Suppressor macrophage treated with lipopolysaccharide for 1 hour (primary cell): ENCODE results near the gene VWC2.

Experiments used
- DNase-seq, 3 donors: peaks; one replicate each; pipeline ENCODE4 v3.0.0-alpha.2; 2020 to 2022

VWC2 gene

GRCh38 chr7:49852619-49853462 lies 79.4 kb downstream of the VWC2 start:
- peak; percentile 28 to 50 (median 41) for DNase-seq

- no peak for DNase-seq
Measured at GRCh38 chr7:49855281-49855980, 82.0 kb downstream of the VWC2 start.

GRCh38 chr7:49860293-49860692 lies 86.9 kb downstream of the VWC2 start:
- DNase-seq = no peak

- no peak for DNase-seq
Measured at GRCh38 chr7:49866076-49866735, 92.8 kb downstream of the VWC2 start.

- no peak for DNase-seq
Measured at GRCh38 chr7:49866910-49867309, 93.5 kb downstream of the VWC2 start.

GRCh38 chr7:49873420-49873819 lies 100.0 kb downstream of the VWC2 start:
- no peak for DNase-seq

- DNase-seq = no peak
Measured at GRCh38 chr7:49875336-49875735, 101.9 kb downstream of the VWC2 start.

GRCh38 chr7:49876202-49876601 lies 102.8 kb downstream of the VWC2 start:
- no peak for DNase-seq

GRCh38 chr7:49878089-49878488 lies 104.7 kb downstream of the VWC2 start:
- no peak for DNase-seq

- no peak for DNase-seq
Measured at GRCh38 chr7:49878627-49879026, 105.2 kb downstream of the VWC2 start.

GRCh38 chr7:49883933-49884332 lies 110.5 kb downstream of the VWC2 start:
- DNase-seq = no peak

- no peak for DNase-seq
Measured at GRCh38 chr7:49885593-49886285, 112.3 kb downstream of the VWC2 start.

- DNase-seq = no peak
Measured at GRCh38 chr7:49892481-49892880, 119.0 kb downstream of the VWC2 start.

GRCh38 chr7:49893131-49893530 lies 119.7 kb downstream of the VWC2 start:
- DNase-seq = no peak

- DNase-seq = no peak
Measured at GRCh38 chr7:49894543-49894942, 121.1 kb downstream of the VWC2 start.

- DNase-seq = no peak
Measured at GRCh38 chr7:49911909-49912308, 138.5 kb downstream of the VWC2 start.

GRCh38 chr7:49926720-49927119 lies 153.3 kb downstream of the VWC2 start:
- no peak for DNase-seq

- DNase-seq = no peak
Measured at GRCh38 chr7:49927631-49928030, 154.2 kb downstream of the VWC2 start.

GRCh38 chr7:49928787-49929186 lies 155.3 kb downstream of the VWC2 start:
- DNase-seq = no peak

- DNase-seq = no peak
Measured at GRCh38 chr7:49931627-49932026, 158.2 kb downstream of the VWC2 start.

GRCh38 chr7:49937608-49938007 lies 164.2 kb downstream of the VWC2 start:
- DNase-seq = no peak
